ENCODE measurements around the gene GPR146. TPM values are rescaled to one million over a fixed set of nuclear protein-coding genes. Genes with fewer than 3 reads are reported as not detected.

GPR146 gene
- total and polyA plus RNA-seq, 2 of the 8 experiments (the other 6 are each of a cell fraction or from before 2014, with no cell fraction given), result 1.8 to 2.7 TPM

DNA sequence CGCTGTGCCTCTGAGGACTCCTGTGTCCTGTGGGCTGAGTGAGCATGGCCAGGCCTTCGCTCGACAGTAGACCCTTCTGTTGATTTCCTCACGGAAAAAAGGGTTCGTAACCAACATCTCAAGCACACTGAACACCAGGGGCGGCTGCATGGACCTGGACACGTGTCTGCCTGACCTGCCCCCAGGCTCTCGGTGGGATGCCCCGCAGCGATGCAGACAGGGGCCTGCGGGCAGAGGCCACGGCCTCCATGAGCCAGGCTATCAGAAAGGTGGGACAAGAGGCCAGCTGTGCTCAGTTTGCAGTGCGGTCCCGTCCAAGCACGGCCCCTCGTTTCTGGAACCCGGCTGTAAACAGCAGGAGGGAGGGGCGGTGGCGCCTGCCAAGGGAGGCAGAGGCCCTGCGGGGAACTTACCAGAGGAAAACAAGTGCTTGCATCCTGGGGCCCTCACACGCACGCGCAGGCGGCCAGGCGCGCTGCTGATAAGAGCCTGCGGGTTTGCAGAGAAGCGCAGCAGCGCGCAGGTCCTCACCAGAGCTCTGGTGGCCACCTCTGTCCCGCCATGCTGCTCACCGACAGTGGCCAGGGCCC lies 10.6 kb downstream of the GPR146 start (continued):
- TF ChIP-seq BCL11A (IDR thresholded peaks at IDR 0.05; ENCODE audit: low read depth in 2 of 2, low read length in 2 of 2), result no peak
- TF ChIP-seq SP1 (IDR thresholded peaks at IDR 0.05; ENCODE audit: low read depth, low read length), result no peak
- no peak for TF ChIP-seq KDM1A (IDR thresholded peaks at IDR 0.05; ENCODE audit: borderline replicate concordance, low read length)
- TF ChIP-seq JUND (IDR thresholded peaks at IDR 0.05; ENCODE audit: low read length), result no peak
- no peak for TF ChIP-seq CHD2 (IDR thresholded peaks at IDR 0.05; ENCODE audit: low read length)
- no peak for TF ChIP-seq HDAC6 (IDR thresholded peaks at IDR 0.05; ENCODE audit: low read depth, low read length)
- no peak for TF ChIP-seq CHD1 (IDR thresholded peaks at IDR 0.05; ENCODE audit: low read depth, low read length)

All from H1 (cell line).